Measurements from ENCODE around the gene CPNE9.

DNA sequence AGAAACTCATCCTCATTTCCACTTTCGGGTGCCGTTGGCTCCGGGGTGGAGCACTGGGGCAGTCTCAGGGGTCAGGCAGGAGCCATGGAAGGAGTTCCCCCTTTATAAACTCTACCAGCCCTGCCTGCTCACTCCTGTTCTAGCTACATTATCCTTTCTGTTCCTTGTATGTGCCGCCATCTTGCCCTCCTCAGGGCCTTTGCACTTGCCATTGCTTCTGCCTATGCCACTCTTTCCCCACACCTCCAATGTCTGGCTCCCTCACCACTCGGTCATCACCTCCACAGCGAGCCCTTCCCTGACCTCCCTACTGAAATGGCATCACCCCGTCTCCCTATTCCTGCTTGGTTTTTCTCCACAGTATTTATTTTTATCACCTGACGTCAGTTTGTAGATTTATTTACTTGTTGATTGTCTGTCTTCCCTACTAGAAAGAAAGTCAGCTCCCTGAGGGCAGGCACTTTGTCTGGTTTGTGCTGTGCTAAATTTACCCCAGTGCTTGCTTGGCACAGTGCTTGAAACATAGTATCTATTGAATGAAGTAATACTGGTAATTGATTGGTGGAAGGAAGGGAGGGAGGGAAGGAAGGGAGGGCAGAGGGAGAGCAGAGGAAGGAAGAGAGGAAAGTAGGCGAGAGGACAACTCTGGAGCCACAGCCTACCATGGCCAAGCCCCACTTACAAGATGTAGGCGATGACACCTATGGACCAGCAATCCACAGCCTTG is 57.3 kb downstream of the CPNE9 start:
- TF ChIP-seq, protein P1, sequence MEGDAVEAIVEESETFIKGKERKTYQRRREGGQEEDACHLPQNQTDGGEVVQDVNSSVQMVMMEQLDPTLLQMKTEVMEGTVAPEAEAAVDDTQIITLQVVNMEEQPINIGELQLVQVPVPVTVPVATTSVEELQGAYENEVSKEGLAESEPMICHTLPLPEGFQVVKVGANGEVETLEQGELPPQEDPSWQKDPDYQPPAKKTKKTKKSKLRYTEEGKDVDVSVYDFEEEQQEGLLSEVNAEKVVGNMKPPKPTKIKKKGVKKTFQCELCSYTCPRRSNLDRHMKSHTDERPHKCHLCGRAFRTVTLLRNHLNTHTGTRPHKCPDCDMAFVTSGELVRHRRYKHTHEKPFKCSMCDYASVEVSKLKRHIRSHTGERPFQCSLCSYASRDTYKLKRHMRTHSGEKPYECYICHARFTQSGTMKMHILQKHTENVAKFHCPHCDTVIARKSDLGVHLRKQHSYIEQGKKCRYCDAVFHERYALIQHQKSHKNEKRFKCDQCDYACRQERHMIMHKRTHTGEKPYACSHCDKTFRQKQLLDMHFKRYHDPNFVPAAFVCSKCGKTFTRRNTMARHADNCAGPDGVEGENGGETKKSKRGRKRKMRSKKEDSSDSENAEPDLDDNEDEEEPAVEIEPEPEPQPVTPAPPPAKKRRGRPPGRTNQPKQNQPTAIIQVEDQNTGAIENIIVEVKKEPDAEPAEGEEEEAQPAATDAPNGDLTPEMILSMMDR (IDR thresholded peaks at IDR 0.05): no peak
- TF ChIP-seq POLR2AphosphoS5 (IDR thresholded peaks at IDR 0.05): no peak
- TF ChIP-seq EP300 (IDR thresholded peaks at IDR 0.05): no peak
